K562 (cell line): ENCODE data around the gene CUL5. TPM values are rescaled to one million over a fixed set of nuclear protein-coding genes. Genes with fewer than 3 reads are reported as not detected.
A peak's percentile ranks its signal among the peaks of the same experiment; 100 is the strongest.

Experiments
- ARID1B ChIP-seq: fragments of 450-650 bp; IDR thresholded peaks from 2 replicates; pipeline ENCODE4 v1.6.1; 2016; ENCODE audit warnings: antibody characterized with exemption, mild to moderate bottlenecking, inconsistent platforms
- CBFB ChIP-seq: sonication (generic); formaldehyde crosslinking; IDR thresholded peaks from 2 replicates; pipeline ENCODE4 v1.4.0; 2020; ENCODE audit warnings: mild to moderate bottlenecking, missing genetic modification reagents
- FIP1L1 ChIP-seq: fragments of 200-400 bp; formaldehyde crosslinking; IDR thresholded peaks from 2 replicates; pipeline ENCODE4 v1.6.1; 2018; ENCODE audit warnings: mild to moderate bottlenecking, low read depth, low read length; ENCODE audit not compliant: poor library complexity, severe bottlenecking
- GATA2 ChIP-seq: sonication (generic); formaldehyde crosslinking; IDR thresholded peaks from 2 replicates; pipeline ENCODE4 v1.4.0; 2020; ENCODE audit warnings: mild to moderate bottlenecking, missing genetic modification reagents
- HCFC1 ChIP-seq: IDR thresholded peaks from 2 replicates; pipeline ENCODE4 v1.6.1; 2012; ENCODE audit warnings: low read depth, low read length, improper control_type of control experiment
- KLF1 ChIP-seq: fragments of 450-650 bp; IDR thresholded peaks from 2 replicates; pipeline ENCODE4 v1.6.1; 2016; ENCODE audit warnings: missing genetic modification characterization, missing compliant biosample characterization
- KLF13 ChIP-seq: fragments of 450-650 bp; IDR thresholded peaks from 2 replicates; pipeline ENCODE4 v1.6.1; 2016; ENCODE audit warnings: missing genetic modification characterization, low read depth, mild to moderate bottlenecking, missing compliant biosample characterization, moderate library complexity, borderline replicate concordance
- L3MBTL2 ChIP-seq: fragments of 450-650 bp; IDR thresholded peaks from 2 replicates; pipeline ENCODE4 v1.6.1; 2016; ENCODE audit warnings: mild to moderate bottlenecking, moderate library complexity
- LARP7 ChIP-seq: fragments of 450-650 bp; IDR thresholded peaks from 2 replicates; pipeline ENCODE4 v1.6.1; 2016
- NFIC ChIP-seq: fragments of 450-650 bp; IDR thresholded peaks from 2 replicates; pipeline ENCODE4 v1.6.1; 2017; ENCODE audit warnings: mild to moderate bottlenecking, inconsistent platforms
- PRPF4 ChIP-seq: fragments of 200-400 bp; formaldehyde crosslinking; IDR thresholded peaks from one replicate; pipeline ENCODE4 v1.6.1; 2017; ENCODE audit warnings: low read length, low read depth, mild to moderate bottlenecking; ENCODE audit not compliant: insufficient read depth, poor library complexity, severe bottlenecking
- RBM25 ChIP-seq: fragments of 200-400 bp; formaldehyde crosslinking; IDR thresholded peaks from 2 replicates; pipeline ENCODE4 v1.6.1; 2018; ENCODE audit warnings: low read length, low read depth, moderate library complexity; ENCODE audit not compliant: severe bottlenecking
- SMAD1 ChIP-seq: fragments of 150-350 bp; IDR thresholded peaks from 2 replicates; pipeline ENCODE4 v1.6.1; 2014; ENCODE audit warnings: low read length, low read depth; ENCODE audit not compliant: partially characterized antibody
- SMARCA4 ChIP-seq: fragments of 450-650 bp; IDR thresholded peaks from 2 replicates; pipeline ENCODE4 v1.6.1; 2016
- TAF1 ChIP-seq: IDR thresholded peaks from 2 replicates; pipeline ENCODE4 v1.6.1; 2011; ENCODE audit warnings: mild to moderate bottlenecking, low read length, moderate library complexity; ENCODE audit not compliant: insufficient read depth, control insufficient read depth, severe bottlenecking; ENCODE audit errors: extremely low read depth
- TEAD4 ChIP-seq, 2 experiments: sonication (generic) in 1 of 2; formaldehyde crosslinking in 1 of 2; IDR thresholded peaks; 2 replicates each; pipeline versions ENCODE4 v1.6.1 to v1.8.0; 2012 to 2022; ENCODE audit warnings: borderline replicate concordance in 1 of 2, inconsistent platforms in 1 of 2, low read length in 1 of 2, mild to moderate bottlenecking in 1 of 2, missing genetic modification reagents in 1 of 2
- TRIM25 ChIP-seq: fragments of 450-650 bp; IDR thresholded peaks from 2 replicates; pipeline ENCODE4 v1.7.0; 2016; ENCODE audit warnings: borderline replicate concordance
- XRCC4 ChIP-seq: IDR thresholded peaks from one replicate; pipeline ENCODE4 v1.6.1; 2011; ENCODE audit not compliant: insufficient read depth, insufficient read length; ENCODE audit errors: extremely low read depth
- ZC3H11A ChIP-seq: IDR thresholded peaks from 2 replicates; pipeline ENCODE4 v1.6.1; 2012; ENCODE audit warnings: low read depth, low read length, improper control_type of control experiment
- ZKSCAN8 ChIP-seq: fragments of 200-800 bp; sonication (Bioruptor generic); IDR thresholded peaks from 2 replicates; pipeline ENCODE4 v1.6.1; 2016; ENCODE audit warnings: missing genetic modification characterization, missing compliant biosample characterization
- polyA plus RNA-seq, 8 experiments: library from polyadenylated mRNA; depleted of rRNA in 4 of 8; stranded (reverse) in 5 of 8; unstranded in 3 of 8; fragments of >200 nt; fragmentation: Nextera tagmentation in 2 of 8; fragmentation: Illumina TruSeq in 1 of 8; extraction: Ambion mirVana in 2 of 8; extraction: Trizol in 1 of 8; gene quantifications; 2 replicates each; pipeline versions ENCODE4 v1.2.1 to v1.2.3, GENCODE V29; 2011 to 2014; ENCODE audit warnings: inconsistent platforms in 1 of 8, missing spikeins in 1 of 8
- total RNA-seq, 7 experiments: library from RNA; depleted of rRNA in 6 of 7; stranded (reverse); fragments of >200 nt in 6 of 7; fragmentation: Illumina TruSeq in 2 of 7; extraction: Trizol in 2 of 7; gene quantifications; 2 replicates each; pipeline versions ENCODE4 v1.2.1 to v1.2.3, GENCODE V29; 2011 to 2021; ENCODE audit warnings: low replicate concordance in 1 of 7
- TF ChIP-seq, protein P1 (sequence below): fragments of 250-450 bp; sonication (Bioruptor Pico); IDR thresholded peaks from 2 replicates; pipeline ENCODE4 v1.9.0; 2021; ENCODE audit warnings: mild to moderate bottlenecking, inconsistent platforms
- TF ChIP-seq, protein P2 (sequence below): sonication (generic); IDR thresholded peaks from 2 replicates; pipeline ENCODE4 v1.6.1; 2016

CUL5 gene
- total and polyA plus RNA-seq, 9 of the 15 experiments (the other 6 are each of a cell fraction or from before 2014, with no cell fraction given) = 14.3 to 45.9 (median 23.0) TPM

DNA sequence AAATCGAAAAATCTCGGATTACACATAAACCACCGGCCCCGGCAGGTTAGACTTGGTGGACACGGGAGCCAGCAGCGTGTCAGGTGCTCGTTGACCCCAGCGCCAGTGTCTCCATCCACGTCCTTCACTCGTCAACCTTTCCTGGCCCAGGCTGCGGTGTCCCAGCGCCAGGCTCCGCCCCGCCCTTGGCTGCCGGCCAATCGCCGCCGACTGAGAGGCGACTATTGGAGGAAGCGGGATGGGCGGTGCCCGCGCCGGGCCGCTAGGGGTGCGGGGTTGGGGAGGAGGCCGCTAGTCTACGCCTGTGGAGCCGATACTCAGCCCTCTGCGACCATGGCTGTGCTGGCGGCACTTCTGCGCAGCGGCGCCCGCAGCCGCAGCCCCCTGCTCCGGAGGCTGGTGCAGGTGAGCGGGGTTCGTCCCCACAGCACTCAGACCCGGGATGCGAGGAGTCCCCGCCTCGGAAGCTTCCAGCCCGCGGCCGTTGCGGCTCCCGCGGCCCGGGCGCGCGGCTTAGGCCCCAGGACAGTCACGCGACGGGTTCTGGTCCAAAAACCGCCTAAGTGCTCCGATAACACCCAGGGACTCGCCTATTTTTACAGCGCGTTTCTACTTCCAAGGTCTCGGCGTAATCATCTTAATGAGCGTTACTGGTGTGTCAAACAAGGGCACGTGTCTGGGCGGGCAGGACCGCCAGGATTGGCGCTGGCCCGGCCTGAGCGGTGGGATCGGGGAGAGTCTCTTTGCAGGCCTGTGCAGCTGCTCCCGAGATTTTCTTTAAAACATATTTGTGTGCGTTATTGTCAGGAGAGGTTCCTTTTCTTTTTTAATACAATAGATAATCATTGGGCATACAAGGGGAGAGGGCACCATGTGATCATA lies 112.8 kb downstream of the CUL5 start, which contains the start of gene ACAT1 (continued):
- no peak for TF ChIP-seq TRIM25
- no peak for TF ChIP-seq ZC3H11A
- TF ChIP-seq KLF13 = peak; percentile 27; the same call in 1 of the 2 replicates
- TF ChIP-seq PRPF4 = peak; percentile 41
- peak; percentile 66 for TF ChIP-seq RBM25
- TF ChIP-seq NFIC = peak; percentile 99
- peak; percentile 68 for TF ChIP-seq KLF1 (tag)
- no peak for TF ChIP-seq XRCC4
- TF ChIP-seq TEAD4 (IDR thresholded peaks at IDR 0.05; ENCODE audit: low read length) = peak; percentile 4; the same call in 1 of the 2 replicates
- no peak for TF ChIP-seq TEAD4 (CRISPR knock-in tag; IDR thresholded peaks at IDR 0.05; ENCODE audit: borderline replicate concordance)
- peak; percentile 59 for TF ChIP-seq SMAD1
- TF ChIP-seq ZKSCAN8 (CRISPR knock-in tag) = no peak
- TF ChIP-seq, protein P1, sequence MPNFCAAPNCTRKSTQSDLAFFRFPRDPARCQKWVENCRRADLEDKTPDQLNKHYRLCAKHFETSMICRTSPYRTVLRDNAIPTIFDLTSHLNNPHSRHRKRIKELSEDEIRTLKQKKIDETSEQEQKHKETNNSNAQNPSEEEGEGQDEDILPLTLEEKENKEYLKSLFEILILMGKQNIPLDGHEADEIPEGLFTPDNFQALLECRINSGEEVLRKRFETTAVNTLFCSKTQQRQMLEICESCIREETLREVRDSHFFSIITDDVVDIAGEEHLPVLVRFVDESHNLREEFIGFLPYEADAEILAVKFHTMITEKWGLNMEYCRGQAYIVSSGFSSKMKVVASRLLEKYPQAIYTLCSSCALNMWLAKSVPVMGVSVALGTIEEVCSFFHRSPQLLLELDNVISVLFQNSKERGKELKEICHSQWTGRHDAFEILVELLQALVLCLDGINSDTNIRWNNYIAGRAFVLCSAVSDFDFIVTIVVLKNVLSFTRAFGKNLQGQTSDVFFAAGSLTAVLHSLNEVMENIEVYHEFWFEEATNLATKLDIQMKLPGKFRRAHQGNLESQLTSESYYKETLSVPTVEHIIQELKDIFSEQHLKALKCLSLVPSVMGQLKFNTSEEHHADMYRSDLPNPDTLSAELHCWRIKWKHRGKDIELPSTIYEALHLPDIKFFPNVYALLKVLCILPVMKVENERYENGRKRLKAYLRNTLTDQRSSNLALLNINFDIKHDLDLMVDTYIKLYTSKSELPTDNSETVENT = peak; percentile 62; the same call in 1 of the 2 replicates
- TF ChIP-seq TAF1 = peak; percentile 66
- no peak for TF ChIP-seq SMARCA4
- TF ChIP-seq CBFB (CRISPR knock-in tag) = 0 out of 2 replicates have a peak, but pooled peaks have one; percentile 31
- no peak for TF ChIP-seq LARP7
- no peak; the same call in 1 of the 2 replicates for TF ChIP-seq HCFC1
- 0 out of 2 replicates have a peak, but pooled peaks have one; percentile 13 for TF ChIP-seq GATA2 (CRISPR knock-in tag)
- peak; percentile 88 for TF ChIP-seq FIP1L1
- TF ChIP-seq L3MBTL2 = peak; percentile 95
- TF ChIP-seq, protein P2, sequence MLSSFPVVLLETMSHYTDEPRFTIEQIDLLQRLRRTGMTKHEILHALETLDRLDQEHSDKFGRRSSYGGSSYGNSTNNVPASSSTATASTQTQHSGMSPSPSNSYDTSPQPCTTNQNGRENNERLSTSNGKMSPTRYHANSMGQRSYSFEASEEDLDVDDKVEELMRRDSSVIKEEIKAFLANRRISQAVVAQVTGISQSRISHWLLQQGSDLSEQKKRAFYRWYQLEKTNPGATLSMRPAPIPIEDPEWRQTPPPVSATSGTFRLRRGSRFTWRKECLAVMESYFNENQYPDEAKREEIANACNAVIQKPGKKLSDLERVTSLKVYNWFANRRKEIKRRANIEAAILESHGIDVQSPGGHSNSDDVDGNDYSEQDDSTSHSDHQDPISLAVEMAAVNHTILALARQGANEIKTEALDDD = 0 out of 2 replicates have a peak, but pooled peaks have one; percentile 14
- TF ChIP-seq ARID1B = peak; percentile 21; the same call in 1 of the 2 replicates
